Measurements from ENCODE around the gene GCA. TPM values are rescaled to one million over a fixed set of nuclear protein-coding genes. Genes with fewer than 3 reads are reported as not detected.

GCA gene
- total and polyA plus RNA-seq, 2 of the 8 experiments (the other 6 are each of a cell fraction or from before 2014, with no cell fraction given): 37.4 to 42.0 TPM

GRCh38 chr2:162316590-162316989 lies 27.3 kb upstream of the GCA start:
- no peak overlapping the region for H3K4me3 ChIP-seq (ENCODE audit: extremely low read depth in 1 of 4, insufficient read depth in 2 of 4, low read depth in 3 of 4, low read length in 4 of 4)
- no peak overlapping the region for H3K18ac ChIP-seq (ENCODE audit: extremely low read depth, low read length)
- no peak overlapping the region for H2AK5ac ChIP-seq (ENCODE audit: low read depth, low read length)

More at GRCh38 chr2:162316590-162316989, 27.3 kb upstream of the GCA start:
- peaks cover 0 to 12% (median 6%) of the 10 kb centered on the region in 4 experiments; a peak in 5 of 7 replicates for H3K27me3 ChIP-seq (replicated peaks in 1 of 4; ENCODE audit: control insufficient read depth in 3 of 4, extremely low read depth in 1 of 4, insufficient read depth in 3 of 4, low read length in 3 of 4)
- no peaks in the 10 kb centered on the region for H3K79me2 ChIP-seq (ENCODE audit: control insufficient read depth in 1 of 2, insufficient read depth in 2 of 2, low read length in 2 of 2)
- no peak overlapping the region for H2AFZ ChIP-seq (ENCODE audit: low read length)
- no peaks in the 10 kb centered on the region for H3K36me3 ChIP-seq (ENCODE audit: control insufficient read depth in 2 of 4, insufficient read depth in 4 of 4, low read length in 3 of 4)
- FAIRE-seq: no peak
- ChIA-PET POLR2A (ENCODE audit: partially characterized antibody) (no interaction called here), CTCF (ENCODE audit: partially characterized antibody) (interaction anchor here (1.2 to 4.3 kb wide), 5 partner anchors 15 to 163 kb away, joined by 4 to 30 read pairs (median 4); no protein-coding TSS in a partner anchor)
- H3K14ac ChIP-seq (ENCODE audit: insufficient read length): no peak overlapping the region
- no peak overlapping the region for H2BK20ac ChIP-seq (ENCODE audit: low read length)
- H2BK12ac ChIP-seq (ENCODE audit: low read depth, low read length): no peak overlapping the region
- H4K91ac ChIP-seq (replicated peaks; ENCODE audit: insufficient read length, low read length): no peak overlapping the region
- H3K9ac ChIP-seq (replicated peaks in 1 of 4; ENCODE audit: extremely low read depth in 1 of 4, low read depth in 3 of 4, low read length in 3 of 4): no peak overlapping the region
- peaks cover 0 to 8% (median 2%) of the 10 kb centered on the region in 4 experiments; a peak in 3 of 7 replicates for H3K4me1 ChIP-seq (replicated peaks in 1 of 4; ENCODE audit: control insufficient read depth in 3 of 4, insufficient read depth in 4 of 4, low read length in 3 of 4)
- no peak overlapping the region for H3K27ac ChIP-seq (ENCODE audit: low read depth, low read length)
- no peak overlapping the region for H3K4ac ChIP-seq (replicated peaks; ENCODE audit: insufficient read length, low read depth, low read length)
- no peak overlapping the region for H2BK5ac ChIP-seq (ENCODE audit: low read depth, low read length)
- no peak overlapping the region for H3K56ac ChIP-seq (replicated peaks; ENCODE audit: insufficient read length, low read depth, low read length)
- H3K4me2 ChIP-seq (ENCODE audit: insufficient read depth in 1 of 2, low read depth in 2 of 2, low read length in 2 of 2): no peak overlapping the region
- no peak overlapping the region for H2BK15ac ChIP-seq (ENCODE audit: low read length)
- TF ChIP-seq SIRT6 (IDR thresholded peaks at IDR 0.05; ENCODE audit: low read length): no peak
- no peak for TF ChIP-seq ATF3 (IDR thresholded peaks at IDR 0.05; ENCODE audit: insufficient read depth, low read depth, low read length)
- no peak for TF ChIP-seq RAD21 (IDR thresholded peaks at IDR 0.05 in 1 of 2, conservative IDR thresholded peaks at IDR 0.05 in 1 of 2; ENCODE audit: low read depth in 2 of 2, low read length in 2 of 2)
- no peak for TF ChIP-seq KDM4A (IDR thresholded peaks at IDR 0.05; ENCODE audit: low read depth, low read length, severe bottlenecking)
- TF ChIP-seq SRF (IDR thresholded peaks at IDR 0.05; ENCODE audit: low read depth, low read length): no peak
- no peak overlapping the region for H2BK120ac ChIP-seq (replicated peaks; ENCODE audit: low read depth, low read length)
- H3K79me1 ChIP-seq (ENCODE audit: low read depth, low read length): no peaks in the 10 kb centered on the region
- H3K23ac ChIP-seq (ENCODE audit: insufficient read length): no peak overlapping the region
- no peaks in the 10 kb centered on the region for H3K9me3 ChIP-seq (ENCODE audit: insufficient read depth in 2 of 2, low read depth in 1 of 2, low read length in 1 of 2)
- no peak for DNase-seq (ENCODE audit: low read depth in 1 of 2, low spot score in 2 of 2)
- no peaks in the 10 kb centered on the region for H4K20me1 ChIP-seq (replicated peaks in 1 of 2; ENCODE audit: control insufficient read depth in 1 of 2, insufficient read depth in 2 of 2, low read length in 2 of 2)
- no peak overlapping the region for H4K5ac ChIP-seq (ENCODE audit: insufficient read length, low read depth, low read length)
- 88 to 100% methylated on average over 1 to 2 of the region's 2 CpGs for WGBS, 2 experiments (ENCODE audit: extremely low coverage in 1 of 2, insufficient coverage in 1 of 2, insufficient read length in 1 of 2, insufficient replicate concordance in 2 of 2, low coverage in 1 of 2, low lambda C conversion rate in 2 of 2, missing lambda C conversion rate in 1 of 2)
- no peak overlapping the region for H4K8ac ChIP-seq (ENCODE audit: extremely low read depth, insufficient read depth, low read length)
- H3K23me2 ChIP-seq (ENCODE audit: low read depth, low read length): peaks cover 4% of the 10 kb centered on the region; the same call in 1 of the 2 replicates

Measured in H1 (cell line).